Measurements from ENCODE around the gene LIMS1. TPM values are rescaled to one million over a fixed set of nuclear protein-coding genes. Genes with fewer than 3 reads are reported as not detected.
A peak's percentile ranks its signal among the peaks of the same experiment; 100 is the strongest.

Gene LIMS1
- polyA plus RNA-seq, 1 experiment: 95.0 TPM

- ChIA-PET CTCF (interaction anchor here (0.7 to 3.7 kb wide), 4 partner anchors 14 to 354 kb away, joined by 3 to 16 read pairs (median 5); no protein-coding TSS in a partner anchor), POLR2A (interaction anchor here (0.5 to 2.2 kb wide), 5 partner anchors 10 to 55 kb away, joined by 4 to 10 read pairs (median 10); no protein-coding TSS in a partner anchor)
- H3K27ac ChIP-seq (ENCODE audit: low read depth, low read length): peak overlapping the region; percentile 75
- DNase-seq (ENCODE audit: low read depth, low spot score): no peak
- no peaks in the 10 kb centered on the region for H3K27me3 ChIP-seq (ENCODE audit: control insufficient read depth, insufficient read depth, low read length)
- peak overlapping the region; percentile 10; the same call in 1 of the 2 replicates for H3K4me3 ChIP-seq (ENCODE audit: low read depth, low read length)
- H3K9me3 ChIP-seq (ENCODE audit: control insufficient read depth, insufficient read depth, low read length): no peaks in the 10 kb centered on the region
- TF ChIP-seq, protein P1, sequence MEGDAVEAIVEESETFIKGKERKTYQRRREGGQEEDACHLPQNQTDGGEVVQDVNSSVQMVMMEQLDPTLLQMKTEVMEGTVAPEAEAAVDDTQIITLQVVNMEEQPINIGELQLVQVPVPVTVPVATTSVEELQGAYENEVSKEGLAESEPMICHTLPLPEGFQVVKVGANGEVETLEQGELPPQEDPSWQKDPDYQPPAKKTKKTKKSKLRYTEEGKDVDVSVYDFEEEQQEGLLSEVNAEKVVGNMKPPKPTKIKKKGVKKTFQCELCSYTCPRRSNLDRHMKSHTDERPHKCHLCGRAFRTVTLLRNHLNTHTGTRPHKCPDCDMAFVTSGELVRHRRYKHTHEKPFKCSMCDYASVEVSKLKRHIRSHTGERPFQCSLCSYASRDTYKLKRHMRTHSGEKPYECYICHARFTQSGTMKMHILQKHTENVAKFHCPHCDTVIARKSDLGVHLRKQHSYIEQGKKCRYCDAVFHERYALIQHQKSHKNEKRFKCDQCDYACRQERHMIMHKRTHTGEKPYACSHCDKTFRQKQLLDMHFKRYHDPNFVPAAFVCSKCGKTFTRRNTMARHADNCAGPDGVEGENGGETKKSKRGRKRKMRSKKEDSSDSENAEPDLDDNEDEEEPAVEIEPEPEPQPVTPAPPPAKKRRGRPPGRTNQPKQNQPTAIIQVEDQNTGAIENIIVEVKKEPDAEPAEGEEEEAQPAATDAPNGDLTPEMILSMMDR (IDR thresholded peaks at IDR 0.05; ENCODE audit: low read depth, low read length): no peak
Measured at GRCh38 chr2:108570416-108570815, 36.1 kb downstream of the LIMS1 start.

DNA sequence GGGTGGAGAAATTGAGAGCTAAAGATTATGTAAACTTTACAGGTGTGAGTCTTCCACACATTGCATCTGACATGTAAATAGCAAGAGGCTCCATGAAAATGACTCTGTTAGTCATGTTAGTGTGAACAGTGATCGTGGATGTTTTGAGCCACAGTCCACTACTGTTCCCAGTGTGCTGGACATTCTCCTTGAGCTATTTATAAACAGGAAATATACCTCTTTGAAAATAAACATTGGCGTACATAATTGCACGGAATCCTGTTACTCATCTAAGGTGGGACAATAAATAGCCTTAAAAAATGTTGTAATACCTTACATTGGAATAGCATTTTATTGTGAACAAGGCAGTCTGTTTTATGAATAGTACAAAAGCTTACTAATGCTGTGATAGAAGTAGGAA, 37.0 kb downstream of the LIMS1 start:
- no peak for DNase-seq (ENCODE audit: low read depth, low spot score)
- H3K27ac ChIP-seq (ENCODE audit: low read depth, low read length): no peak overlapping the region
- H3K27me3 ChIP-seq (ENCODE audit: control insufficient read depth, insufficient read depth, low read length): no peaks in the 10 kb centered on the region
- H3K4me3 ChIP-seq (ENCODE audit: low read depth, low read length): no peak overlapping the region
- ChIA-PET POLR2A (interaction anchor here (0.5 to 2.2 kb wide), 7 partner anchors 9 to 58 kb away, joined by 3 to 10 read pairs (median 4); no protein-coding TSS in a partner anchor), CTCF (interaction anchor here (0.6 to 5.6 kb wide), 7 partner anchors 13 to 355 kb away, joined by 3 to 53 read pairs (median 4); no protein-coding TSS in a partner anchor)
- no peaks in the 10 kb centered on the region for H3K9me3 ChIP-seq (ENCODE audit: control insufficient read depth, insufficient read depth, low read length)
- TF ChIP-seq, protein P1 (IDR thresholded peaks at IDR 0.05; ENCODE audit: low read depth, low read length): no peak

- H3K4me3 ChIP-seq (ENCODE audit: low read depth, low read length): no peak overlapping the region
- CTCF ChIA-PET: interaction anchor here (3.7 to 5.6 kb wide), 2 partner anchors 11 to 64 kb away, joined by 16 to 53 read pairs; no protein-coding TSS in a partner anchor
- POLR2A ChIA-PET: no interaction called here
- DNase-seq (ENCODE audit: low read depth, low spot score): no peak
- no peaks in the 10 kb centered on the region for H3K9me3 ChIP-seq (ENCODE audit: control insufficient read depth, insufficient read depth, low read length)
- TF ChIP-seq, protein P1 (IDR thresholded peaks at IDR 0.05; ENCODE audit: low read depth, low read length): no peak
- peak overlapping the region; percentile 50 for H3K27ac ChIP-seq (ENCODE audit: low read depth, low read length)
- H3K27me3 ChIP-seq (ENCODE audit: control insufficient read depth, insufficient read depth, low read length): no peaks in the 10 kb centered on the region
Measured at GRCh38 chr2:108573061-108573460, 38.8 kb downstream of the LIMS1 start.

- no peaks in the 10 kb centered on the region for H3K27me3 ChIP-seq (ENCODE audit: control insufficient read depth, insufficient read depth, low read length)
- ChIA-PET CTCF (interaction anchor here (2.1 to 5.6 kb wide), 2 partner anchors 10 to 62 kb away, joined by 9 to 53 read pairs; no protein-coding TSS in a partner anchor), POLR2A (no interaction called here)
- H3K9me3 ChIP-seq (ENCODE audit: control insufficient read depth, insufficient read depth, low read length): no peaks in the 10 kb centered on the region
- TF ChIP-seq, protein P1 (IDR thresholded peaks at IDR 0.05; ENCODE audit: low read depth, low read length): no peak
- DNase-seq (ENCODE audit: low read depth, low spot score): no peak
- no peak overlapping the region for H3K4me3 ChIP-seq (ENCODE audit: low read depth, low read length)
- H3K27ac ChIP-seq (ENCODE audit: low read depth, low read length): no peak overlapping the region
Measured at GRCh38 chr2:108574332-108574731, 40.1 kb downstream of the LIMS1 start.
